ENCODE data around the gene ADGRD1.
"Not testable (repeated sequence)": the region's sequence is repeated elsewhere in the genome, so short reads cannot be mapped to it uniquely, and the experiment has no call there.

ADGRD1 gene

GRCh38 chr12:131070136-131070535 lies 116.4 kb downstream of the ADGRD1 start:
- H3K36me3 ChIP-seq (ENCODE audit: insufficient read depth, low read length); H3K4me2 ChIP-seq (ENCODE audit: low read length); H3K4me3 ChIP-seq (ENCODE audit: low read length); H3K9ac ChIP-seq (ENCODE audit: low read depth, low read length); H3K4me1 ChIP-seq (ENCODE audit: control insufficient read depth, insufficient read depth, low read length); H3K9me3 ChIP-seq (replicated peaks; ENCODE audit: low read length); H3K27me3 ChIP-seq (ENCODE audit: control insufficient read depth, insufficient read depth, low read length): not testable (repeated sequence)

GRCh38 chr12:131070668-131071067 lies 117.0 kb downstream of the ADGRD1 start:
- not testable (repeated sequence) for H3K4me2 ChIP-seq (ENCODE audit: low read length); H3K4me1 ChIP-seq (ENCODE audit: control insufficient read depth, insufficient read depth, low read length); H3K9me3 ChIP-seq (replicated peaks; ENCODE audit: low read length); H3K4me3 ChIP-seq (ENCODE audit: low read length); H3K36me3 ChIP-seq (ENCODE audit: insufficient read depth, low read length); H3K27me3 ChIP-seq (ENCODE audit: control insufficient read depth, insufficient read depth, low read length); H3K9ac ChIP-seq (ENCODE audit: low read depth, low read length)

GRCh38 chr12:131071234-131071820 lies 117.6 kb downstream of the ADGRD1 start:
- H3K4me2 ChIP-seq (ENCODE audit: low read length); H3K4me1 ChIP-seq (ENCODE audit: control insufficient read depth, insufficient read depth, low read length); H3K4me3 ChIP-seq (ENCODE audit: low read length); H3K9ac ChIP-seq (ENCODE audit: low read depth, low read length); H3K36me3 ChIP-seq (ENCODE audit: insufficient read depth, low read length); H3K9me3 ChIP-seq (replicated peaks; ENCODE audit: low read length); H3K27me3 ChIP-seq (ENCODE audit: control insufficient read depth, insufficient read depth, low read length): not testable (repeated sequence)

- not testable (repeated sequence) for H3K36me3 ChIP-seq (ENCODE audit: insufficient read depth, low read length); H3K4me3 ChIP-seq (ENCODE audit: low read length); H3K4me2 ChIP-seq (ENCODE audit: low read length); H3K9ac ChIP-seq (ENCODE audit: low read depth, low read length); H3K9me3 ChIP-seq (replicated peaks; ENCODE audit: low read length); H3K4me1 ChIP-seq (ENCODE audit: control insufficient read depth, insufficient read depth, low read length); H3K27me3 ChIP-seq (ENCODE audit: control insufficient read depth, insufficient read depth, low read length)
These were observed 118.2 kb downstream of the ADGRD1 start for GRCh38 chr12:131071950-131072349.

- Histone ChIP-seq H3K9ac (ENCODE audit: low read depth, low read length) (no peak overlapping the region), H3K27me3 (ENCODE audit: control insufficient read depth, insufficient read depth, low read length) (no peaks in the 10 kb centered on the region), H3K4me2 (ENCODE audit: low read length) (no peak overlapping the region), H3K36me3 (ENCODE audit: insufficient read depth, low read length) (no peaks in the 10 kb centered on the region), H3K4me1 (ENCODE audit: control insufficient read depth, insufficient read depth, low read length) (no peaks in the 10 kb centered on the region), H3K9me3 (replicated peaks; ENCODE audit: low read length) (peaks cover 10% of the 10 kb centered on the region), H3K4me3 (ENCODE audit: low read length) (no peak overlapping the region)
These were observed 118.9 kb downstream of the ADGRD1 start for GRCh38 chr12:131072451-131073230.

GRCh38 chr12:131074221-131075083 lies 120.7 kb downstream of the ADGRD1 start:
- Histone ChIP-seq H3K4me1 (ENCODE audit: control insufficient read depth, insufficient read depth, low read length) (no peaks in the 10 kb centered on the region), H3K9me3 (replicated peaks; ENCODE audit: low read length) (peaks cover 10% of the 10 kb centered on the region), H3K27me3 (ENCODE audit: control insufficient read depth, insufficient read depth, low read length) (no peaks in the 10 kb centered on the region), H3K4me2 (ENCODE audit: low read length) (no peak overlapping the region), H3K36me3 (ENCODE audit: insufficient read depth, low read length) (no peaks in the 10 kb centered on the region), H3K9ac (ENCODE audit: low read depth, low read length) (no peak overlapping the region), H3K4me3 (ENCODE audit: low read length) (no peak overlapping the region)

- no peaks in the 10 kb centered on the region for H3K4me1 ChIP-seq (ENCODE audit: control insufficient read depth, insufficient read depth, low read length)
These were observed 121.5 kb downstream of the ADGRD1 start for GRCh38 chr12:131075194-131075593.

GRCh38 chr12:131075611-131076010 lies 121.9 kb downstream of the ADGRD1 start:
- Histone ChIP-seq H3K36me3 (ENCODE audit: insufficient read depth, low read length) (no peaks in the 10 kb centered on the region), H3K9ac (ENCODE audit: low read depth, low read length) (no peak overlapping the region)

More at GRCh38 chr12:131075194-131075593, 121.5 kb downstream of the ADGRD1 start:
- H3K9ac ChIP-seq (ENCODE audit: low read depth, low read length), result no peak overlapping the region
- H3K27me3 ChIP-seq (ENCODE audit: control insufficient read depth, insufficient read depth, low read length), result no peaks in the 10 kb centered on the region
- no peaks in the 10 kb centered on the region for H3K36me3 ChIP-seq (ENCODE audit: insufficient read depth, low read length)
- H3K9me3 ChIP-seq (replicated peaks; ENCODE audit: low read length), result peaks cover 10% of the 10 kb centered on the region
- no peak overlapping the region for H3K4me3 ChIP-seq (ENCODE audit: low read length)
- no peak overlapping the region for H3K4me2 ChIP-seq (ENCODE audit: low read length)

GRCh38 chr12:131076296-131076695 lies 122.6 kb downstream of the ADGRD1 start:
- H3K4me2 ChIP-seq (ENCODE audit: low read length), result no peak overlapping the region
- H3K9me3 ChIP-seq (replicated peaks; ENCODE audit: low read length), result peaks cover 8% of the 10 kb centered on the region
- no peaks in the 10 kb centered on the region for H3K27me3 ChIP-seq (ENCODE audit: control insufficient read depth, insufficient read depth, low read length)
- no peak overlapping the region for H3K4me3 ChIP-seq (ENCODE audit: low read length)
- H3K4me1 ChIP-seq (ENCODE audit: control insufficient read depth, insufficient read depth, low read length), result no peaks in the 10 kb centered on the region
- no peak overlapping the region for H3K9ac ChIP-seq (ENCODE audit: low read depth, low read length)
- H3K36me3 ChIP-seq (ENCODE audit: insufficient read depth, low read length), result no peaks in the 10 kb centered on the region

More at GRCh38 chr12:131075611-131076010, 121.9 kb downstream of the ADGRD1 start:
- no peak overlapping the region for H3K4me3 ChIP-seq (ENCODE audit: low read length)
- no peaks in the 10 kb centered on the region for H3K27me3 ChIP-seq (ENCODE audit: control insufficient read depth, insufficient read depth, low read length)
- no peaks in the 10 kb centered on the region for H3K4me1 ChIP-seq (ENCODE audit: control insufficient read depth, insufficient read depth, low read length)
- peaks cover 10% of the 10 kb centered on the region for H3K9me3 ChIP-seq (replicated peaks; ENCODE audit: low read length)
- no peak overlapping the region for H3K4me2 ChIP-seq (ENCODE audit: low read length)

- Histone ChIP-seq H3K9ac (ENCODE audit: low read depth, low read length) (no peak overlapping the region), H3K4me2 (ENCODE audit: low read length) (no peak overlapping the region), H3K4me3 (ENCODE audit: low read length) (no peak overlapping the region), H3K36me3 (ENCODE audit: insufficient read depth, low read length) (no peaks in the 10 kb centered on the region), H3K9me3 (replicated peaks; ENCODE audit: low read length) (peaks cover 5% of the 10 kb centered on the region), H3K27me3 (ENCODE audit: control insufficient read depth, insufficient read depth, low read length) (no peaks in the 10 kb centered on the region), H3K4me1 (ENCODE audit: control insufficient read depth, insufficient read depth, low read length) (no peaks in the 10 kb centered on the region)
These were observed 123.4 kb downstream of the ADGRD1 start for GRCh38 chr12:131076791-131077747.

Measured in skeletal muscle satellite cell (primary cell).